ENCODE results near the gene SHOC2.

SHOC2 gene

DNA sequence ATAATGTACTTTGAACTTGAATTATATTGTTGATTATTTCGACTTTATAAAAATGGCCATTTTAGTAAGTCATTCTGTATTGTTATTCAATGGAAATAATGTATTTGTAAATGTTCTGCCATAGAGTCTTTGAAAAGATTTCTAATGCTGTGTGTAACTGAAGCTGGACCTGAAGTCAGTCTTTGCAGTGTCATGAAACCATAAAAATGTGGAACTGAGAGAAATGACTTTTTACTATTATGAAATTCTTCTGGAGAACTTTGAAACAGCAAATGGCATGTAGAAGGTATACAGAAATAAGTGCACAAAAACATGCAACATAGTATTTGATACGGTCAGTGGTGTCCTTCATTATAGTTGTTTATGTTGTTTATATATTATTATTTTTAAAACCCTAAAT, 97.7 kb downstream of the SHOC2 start:
- Histone ChIP-seq H3K27me3 (ENCODE audit: control insufficient read depth in 1 of 2, insufficient read depth in 2 of 2, low read length in 2 of 2) (no peaks in the 10 kb centered on the region), H3K9me3 (ENCODE audit: control insufficient read depth in 2 of 2, low read length in 2 of 2) (no peaks in the 10 kb centered on the region), H3K36me3 (ENCODE audit: control insufficient read depth in 2 of 2, insufficient read depth in 2 of 2, low read length in 2 of 2) (no peaks in the 10 kb centered on the region), H3K4me1 (ENCODE audit: control insufficient read depth, insufficient read depth, low read length) (no peaks in the 10 kb centered on the region), H3K9ac (ENCODE audit: low read length in 2 of 2) (no peak overlapping the region), H3K27ac (ENCODE audit: low read length) (no peak overlapping the region), H3K4me3 (ENCODE audit: low read length in 2 of 2) (no peak overlapping the region)

DNA sequence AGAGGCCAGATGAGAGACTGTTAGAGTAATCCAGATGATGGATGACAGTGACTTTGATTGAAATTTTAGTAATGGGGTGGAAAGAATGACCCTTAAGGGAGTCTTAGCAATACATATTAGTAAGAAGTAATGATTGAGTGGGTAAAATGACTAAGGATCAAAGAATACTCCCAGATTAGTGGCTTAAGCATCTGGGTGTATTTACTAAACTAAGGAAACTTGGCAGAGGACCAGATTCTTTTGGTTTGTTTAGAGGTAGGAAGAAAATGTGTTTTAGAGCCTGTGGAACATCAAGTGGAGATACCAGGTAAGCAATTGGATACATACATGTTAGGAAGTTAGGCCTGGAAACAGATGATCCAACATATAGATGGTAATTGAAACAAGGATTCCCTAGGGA, 98.6 kb downstream of the SHOC2 start:
- Histone ChIP-seq H3K27ac (ENCODE audit: low read length) (no peak overlapping the region), H3K36me3 (ENCODE audit: control insufficient read depth in 2 of 2, insufficient read depth in 2 of 2, low read length in 2 of 2) (peaks cover 0 to 2% of the 10 kb centered on the region in 2 donors)

DNA sequence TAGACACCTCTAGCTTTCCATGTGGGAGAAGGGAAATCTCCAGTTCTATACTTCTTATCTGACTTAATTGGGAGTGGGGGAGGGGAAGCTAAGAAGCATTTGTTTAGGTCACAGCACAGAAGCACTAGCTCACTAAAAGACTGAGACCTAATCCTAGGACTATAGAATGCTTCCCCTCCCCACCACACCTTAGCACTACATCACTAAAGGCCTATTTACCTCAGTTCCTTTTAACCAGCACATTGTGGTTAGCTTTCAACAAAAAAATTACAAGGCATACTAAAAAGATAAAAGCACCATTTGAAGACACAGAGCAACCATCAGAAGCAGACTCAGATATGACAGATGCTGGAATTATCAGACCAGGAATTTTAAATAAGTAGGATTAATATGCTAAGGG, 103.7 kb downstream of the SHOC2 start:
- H3K27ac ChIP-seq (ENCODE audit: low read length): no peak overlapping the region
- no peaks in the 10 kb centered on the region for H3K9me3 ChIP-seq (ENCODE audit: control insufficient read depth in 2 of 2, low read length in 2 of 2)
- no peaks in the 10 kb centered on the region for H3K4me1 ChIP-seq (ENCODE audit: control insufficient read depth, insufficient read depth, low read length)
- H3K27me3 ChIP-seq (ENCODE audit: control insufficient read depth in 1 of 2, insufficient read depth in 2 of 2, low read length in 2 of 2): no peaks in the 10 kb centered on the region
- peaks cover 0 to 2% of the 10 kb centered on the region in 2 donors for H3K36me3 ChIP-seq (ENCODE audit: control insufficient read depth in 2 of 2, insufficient read depth in 2 of 2, low read length in 2 of 2)
- H3K4me3 ChIP-seq (ENCODE audit: low read length in 2 of 2): no peak overlapping the region
- H3K9ac ChIP-seq (ENCODE audit: low read length in 2 of 2): no peak overlapping the region

More for the DNA sequence above, 98.6 kb downstream of the SHOC2 start:
- H3K27me3 ChIP-seq (ENCODE audit: control insufficient read depth in 1 of 2, insufficient read depth in 2 of 2, low read length in 2 of 2): no peaks in the 10 kb centered on the region
- no peaks in the 10 kb centered on the region for H3K9me3 ChIP-seq (ENCODE audit: control insufficient read depth in 2 of 2, low read length in 2 of 2)
- H3K4me3 ChIP-seq (ENCODE audit: low read length in 2 of 2): no peak overlapping the region
- H3K4me1 ChIP-seq (ENCODE audit: control insufficient read depth, insufficient read depth, low read length): no peaks in the 10 kb centered on the region
- no peak overlapping the region for H3K9ac ChIP-seq (ENCODE audit: low read length in 2 of 2)

DNA sequence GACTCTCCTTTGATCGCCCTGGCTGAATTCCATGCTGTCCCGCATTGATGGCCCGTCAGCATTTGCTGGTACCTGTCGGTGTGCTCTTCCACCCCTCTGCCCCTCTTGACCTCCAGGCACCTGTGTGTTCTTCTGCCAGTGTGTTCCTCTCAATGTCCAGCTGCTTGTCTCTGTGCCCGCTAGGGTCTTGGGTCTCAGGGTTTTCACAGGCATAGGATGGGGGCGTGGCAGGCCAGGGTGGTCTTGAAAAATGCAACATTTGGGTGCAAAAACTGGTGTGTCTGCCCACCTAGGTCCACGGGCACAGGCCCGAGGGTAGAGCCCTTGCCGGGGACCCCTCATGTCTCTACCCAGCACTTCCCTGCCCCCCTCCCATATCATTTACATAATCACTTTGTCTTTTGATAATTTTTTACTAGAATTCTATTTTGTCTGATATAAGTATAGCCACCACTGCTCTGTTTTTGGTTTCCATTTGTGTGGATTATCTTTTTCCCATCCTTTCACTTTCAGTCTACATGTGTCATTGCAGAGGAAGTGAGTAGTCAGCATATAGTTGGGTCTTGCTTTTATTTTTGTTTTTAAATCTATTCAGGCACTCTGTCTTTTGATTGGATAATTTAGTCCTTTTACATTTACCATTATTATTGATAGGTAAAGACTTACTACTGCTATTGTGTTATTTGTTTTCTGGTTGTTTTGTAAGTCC, 110.8 kb downstream of the SHOC2 start:
- Histone ChIP-seq H3K27ac (ENCODE audit: low read length) (no peak overlapping the region), H3K9me3 (ENCODE audit: control insufficient read depth in 2 of 2, low read length in 2 of 2) (peaks cover 0 to 4% of the 10 kb centered on the region in 2 donors), H3K4me1 (ENCODE audit: control insufficient read depth, insufficient read depth, low read length) (no peaks in the 10 kb centered on the region), H3K4me3 (ENCODE audit: low read length in 2 of 2) (no peak overlapping the region), H3K27me3 (ENCODE audit: control insufficient read depth in 1 of 2, insufficient read depth in 2 of 2, low read length in 2 of 2) (no peaks in the 10 kb centered on the region), H3K36me3 (ENCODE audit: control insufficient read depth in 2 of 2, insufficient read depth in 2 of 2, low read length in 2 of 2) (no peaks in the 10 kb centered on the region), H3K9ac (ENCODE audit: low read length in 2 of 2) (no peak overlapping the region)

DNA sequence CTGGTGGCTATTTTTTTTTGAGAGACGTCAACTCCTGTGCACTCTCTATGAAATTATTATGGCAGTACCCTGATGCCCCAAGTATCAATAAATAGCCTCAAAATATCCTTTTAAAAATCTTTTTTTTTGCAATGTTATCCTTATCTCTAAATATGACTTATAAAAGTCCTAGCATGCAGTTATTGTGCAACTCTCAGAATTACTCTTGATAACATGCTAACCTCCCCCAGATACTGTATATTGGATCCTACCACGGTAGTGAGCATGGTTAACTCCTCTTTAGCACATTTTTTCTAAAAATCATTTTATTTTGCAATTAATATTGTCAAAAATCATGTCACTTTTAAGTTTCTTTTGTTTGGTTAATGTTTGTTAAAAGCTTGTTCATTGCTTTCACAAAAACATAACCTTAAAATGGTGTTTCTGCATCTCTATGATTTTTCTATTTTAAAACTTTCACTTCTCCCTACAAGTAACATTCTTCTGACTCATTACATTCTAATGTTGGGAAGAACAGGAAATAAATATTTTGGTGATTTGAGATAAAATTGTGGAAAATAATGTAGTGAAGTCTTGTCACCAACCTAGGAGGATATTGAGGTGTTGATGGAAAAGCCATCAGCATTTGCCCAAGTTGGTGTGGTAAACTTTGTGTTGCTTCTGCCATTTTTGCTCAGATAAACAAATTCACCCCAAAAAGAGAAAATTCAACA, 115.3 kb downstream of the SHOC2 start:
- Histone ChIP-seq H3K9me3 (ENCODE audit: control insufficient read depth in 2 of 2, low read length in 2 of 2) (peaks cover 4 to 7% of the 10 kb centered on the region in 2 donors), H3K27me3 (ENCODE audit: control insufficient read depth in 1 of 2, insufficient read depth in 2 of 2, low read length in 2 of 2) (no peaks in the 10 kb centered on the region), H3K9ac (ENCODE audit: low read length in 2 of 2) (no peak overlapping the region), H3K4me1 (ENCODE audit: control insufficient read depth, insufficient read depth, low read length) (no peaks in the 10 kb centered on the region), H3K36me3 (ENCODE audit: control insufficient read depth in 2 of 2, insufficient read depth in 2 of 2, low read length in 2 of 2) (no peaks in the 10 kb centered on the region), H3K4me3 (ENCODE audit: low read length in 2 of 2) (no peak overlapping the region), H3K27ac (ENCODE audit: low read length) (no peak overlapping the region)

DNA sequence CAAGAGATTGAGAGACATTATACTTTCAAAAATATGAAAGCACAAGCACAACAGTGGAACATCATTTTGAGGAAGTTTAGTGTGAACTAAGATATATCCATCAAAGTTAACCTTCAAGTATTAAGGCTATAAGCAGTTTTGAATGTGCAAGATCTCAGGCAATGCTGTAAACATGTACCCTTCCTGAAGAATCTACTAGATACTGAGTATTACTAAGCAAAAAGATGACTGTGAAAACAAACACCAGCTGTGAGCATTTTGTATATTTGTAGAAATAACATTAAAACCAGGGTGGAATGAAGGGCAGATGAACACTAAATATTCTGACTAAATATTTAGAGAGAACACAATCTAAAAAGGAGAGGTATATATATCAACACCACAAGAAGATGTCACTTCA, 116.1 kb downstream of the SHOC2 start:
- Histone ChIP-seq H3K4me3 (ENCODE audit: low read length in 2 of 2) (no peak overlapping the region), H3K9ac (ENCODE audit: low read length in 2 of 2) (no peak overlapping the region), H3K27me3 (ENCODE audit: control insufficient read depth in 1 of 2, insufficient read depth in 2 of 2, low read length in 2 of 2) (no peaks in the 10 kb centered on the region), H3K36me3 (ENCODE audit: control insufficient read depth in 2 of 2, insufficient read depth in 2 of 2, low read length in 2 of 2) (no peaks in the 10 kb centered on the region), H3K9me3 (ENCODE audit: control insufficient read depth in 2 of 2, low read length in 2 of 2) (peaks cover 4 to 10% of the 10 kb centered on the region in 2 donors), H3K4me1 (ENCODE audit: control insufficient read depth, insufficient read depth, low read length) (no peaks in the 10 kb centered on the region), H3K27ac (ENCODE audit: low read length) (no peak overlapping the region)

DNA sequence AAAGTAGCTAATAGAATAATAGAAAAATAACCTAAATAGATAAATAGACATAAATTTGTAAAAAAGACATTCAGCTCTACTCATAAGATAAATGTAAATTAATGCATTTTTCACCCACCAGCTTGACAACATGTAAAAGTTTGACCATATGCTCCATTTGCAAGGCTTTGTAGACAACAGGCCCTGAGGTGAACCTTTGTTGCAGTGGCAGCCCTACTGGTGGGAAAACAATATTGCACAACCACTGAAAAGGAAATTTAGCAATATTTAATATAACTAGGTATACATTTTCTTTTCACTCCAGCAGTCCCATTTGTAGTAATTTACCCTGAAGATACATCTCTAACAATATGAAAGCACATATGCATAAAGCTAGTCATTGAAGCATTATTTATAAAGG, 118.5 kb downstream of the SHOC2 start:
- no peak overlapping the region for H3K27ac ChIP-seq (ENCODE audit: low read length)
- H3K9me3 ChIP-seq (ENCODE audit: control insufficient read depth in 2 of 2, low read length in 2 of 2): peaks cover 4 to 10% of the 10 kb centered on the region in 2 donors
- H3K4me3 ChIP-seq (ENCODE audit: low read length in 2 of 2): no peak overlapping the region
- H3K4me1 ChIP-seq (ENCODE audit: control insufficient read depth, insufficient read depth, low read length): no peaks in the 10 kb centered on the region
- H3K36me3 ChIP-seq (ENCODE audit: control insufficient read depth in 2 of 2, insufficient read depth in 2 of 2, low read length in 2 of 2): no peaks in the 10 kb centered on the region
- H3K27me3 ChIP-seq (ENCODE audit: control insufficient read depth in 1 of 2, insufficient read depth in 2 of 2, low read length in 2 of 2): no peaks in the 10 kb centered on the region
- no peak overlapping the region for H3K9ac ChIP-seq (ENCODE audit: low read length in 2 of 2)

DNA sequence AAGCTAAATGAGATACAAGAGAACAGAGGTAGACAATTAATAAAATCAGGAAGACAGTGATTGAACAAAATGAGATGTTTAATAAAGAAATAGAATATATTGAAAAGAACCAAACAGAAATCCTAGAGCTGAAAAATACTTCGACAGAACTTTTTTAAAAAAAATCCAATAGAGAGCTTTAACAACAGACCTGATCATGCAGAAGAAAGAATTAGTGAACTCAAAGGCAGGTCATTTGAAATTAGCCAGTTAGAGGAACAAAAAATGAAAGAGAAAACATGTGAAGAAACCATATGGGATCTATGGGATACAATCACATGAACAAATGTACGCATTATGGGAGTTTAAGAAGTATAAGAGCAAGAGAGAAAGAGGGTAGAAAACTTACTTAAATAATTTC, 120.1 kb downstream of the SHOC2 start:
- no peak overlapping the region for H3K4me3 ChIP-seq (ENCODE audit: low read length in 2 of 2)
- H3K9me3 ChIP-seq (ENCODE audit: control insufficient read depth in 2 of 2, low read length in 2 of 2): peaks cover 4 to 10% of the 10 kb centered on the region in 2 donors
- no peaks in the 10 kb centered on the region for H3K36me3 ChIP-seq (ENCODE audit: control insufficient read depth in 2 of 2, insufficient read depth in 2 of 2, low read length in 2 of 2)
- no peak overlapping the region for H3K27ac ChIP-seq (ENCODE audit: low read length)
- no peaks in the 10 kb centered on the region for H3K4me1 ChIP-seq (ENCODE audit: control insufficient read depth, insufficient read depth, low read length)
- H3K27me3 ChIP-seq (ENCODE audit: control insufficient read depth in 1 of 2, insufficient read depth in 2 of 2, low read length in 2 of 2): no peaks in the 10 kb centered on the region
- H3K9ac ChIP-seq (ENCODE audit: low read length in 2 of 2): no peak overlapping the region

DNA sequence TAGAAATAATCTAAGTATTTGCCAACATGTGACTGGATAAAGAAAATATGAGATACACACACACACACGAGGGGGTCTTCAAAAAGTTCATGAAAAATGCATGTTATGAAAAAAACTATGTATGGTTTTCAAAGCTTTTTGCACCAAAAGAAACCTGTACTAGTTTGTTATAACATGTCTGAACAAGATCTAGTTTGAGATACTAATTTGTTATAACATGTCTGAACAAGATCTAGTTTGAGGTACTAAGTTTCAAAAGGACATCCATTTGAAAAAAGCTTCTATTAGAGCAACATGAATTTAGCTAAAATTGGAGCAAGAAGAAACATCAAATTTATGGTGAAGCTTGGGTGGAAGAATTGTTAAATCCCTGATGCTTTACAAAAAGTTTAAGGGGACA, 137.6 kb downstream of the SHOC2 start:
- Histone ChIP-seq H3K4me1 (ENCODE audit: control insufficient read depth, insufficient read depth, low read length) (no peaks in the 10 kb centered on the region), H3K4me3 (ENCODE audit: low read length in 2 of 2) (no peak overlapping the region), H3K9ac (ENCODE audit: low read length in 2 of 2) (no peak overlapping the region), H3K27me3 (ENCODE audit: control insufficient read depth in 1 of 2, insufficient read depth in 2 of 2, low read length in 2 of 2) (peaks cover 0 to 3% of the 10 kb centered on the region in 2 donors), H3K9me3 (ENCODE audit: control insufficient read depth in 2 of 2, low read length in 2 of 2) (peaks cover 3 to 8% of the 10 kb centered on the region in 2 donors), H3K36me3 (ENCODE audit: control insufficient read depth in 2 of 2, insufficient read depth in 2 of 2, low read length in 2 of 2) (no peaks in the 10 kb centered on the region), H3K27ac (ENCODE audit: low read length) (no peak overlapping the region)

All from stomach smooth muscle (tissue), 2 donors.